GM12874 (cell line): ENCODE measurements around the gene RBFOX1.

Experiments
- TF ChIP-seq, protein P1 (sequence below): IDR thresholded peaks from 2 replicates; pipeline ENCODE4 v1.5.1; 2011; ENCODE audit warnings: low read depth, mild to moderate bottlenecking, control low read depth, low read length, moderate library complexity; ENCODE audit not compliant: insufficient read depth

The RBFOX1 gene

GRCh38 chr16:7342598-7342997 is 10.0 kb downstream of the RBFOX1 start:
- TF ChIP-seq, protein P1, sequence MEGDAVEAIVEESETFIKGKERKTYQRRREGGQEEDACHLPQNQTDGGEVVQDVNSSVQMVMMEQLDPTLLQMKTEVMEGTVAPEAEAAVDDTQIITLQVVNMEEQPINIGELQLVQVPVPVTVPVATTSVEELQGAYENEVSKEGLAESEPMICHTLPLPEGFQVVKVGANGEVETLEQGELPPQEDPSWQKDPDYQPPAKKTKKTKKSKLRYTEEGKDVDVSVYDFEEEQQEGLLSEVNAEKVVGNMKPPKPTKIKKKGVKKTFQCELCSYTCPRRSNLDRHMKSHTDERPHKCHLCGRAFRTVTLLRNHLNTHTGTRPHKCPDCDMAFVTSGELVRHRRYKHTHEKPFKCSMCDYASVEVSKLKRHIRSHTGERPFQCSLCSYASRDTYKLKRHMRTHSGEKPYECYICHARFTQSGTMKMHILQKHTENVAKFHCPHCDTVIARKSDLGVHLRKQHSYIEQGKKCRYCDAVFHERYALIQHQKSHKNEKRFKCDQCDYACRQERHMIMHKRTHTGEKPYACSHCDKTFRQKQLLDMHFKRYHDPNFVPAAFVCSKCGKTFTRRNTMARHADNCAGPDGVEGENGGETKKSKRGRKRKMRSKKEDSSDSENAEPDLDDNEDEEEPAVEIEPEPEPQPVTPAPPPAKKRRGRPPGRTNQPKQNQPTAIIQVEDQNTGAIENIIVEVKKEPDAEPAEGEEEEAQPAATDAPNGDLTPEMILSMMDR = no peak

- TF ChIP-seq, protein P1 = no peak
Observed at GRCh38 chr16:7343243-7343642, 10.6 kb downstream of the RBFOX1 start.

GRCh38 chr16:7344830-7345780 is 12.5 kb downstream of the RBFOX1 start:
- TF ChIP-seq, protein P1 = no peak

DNA sequence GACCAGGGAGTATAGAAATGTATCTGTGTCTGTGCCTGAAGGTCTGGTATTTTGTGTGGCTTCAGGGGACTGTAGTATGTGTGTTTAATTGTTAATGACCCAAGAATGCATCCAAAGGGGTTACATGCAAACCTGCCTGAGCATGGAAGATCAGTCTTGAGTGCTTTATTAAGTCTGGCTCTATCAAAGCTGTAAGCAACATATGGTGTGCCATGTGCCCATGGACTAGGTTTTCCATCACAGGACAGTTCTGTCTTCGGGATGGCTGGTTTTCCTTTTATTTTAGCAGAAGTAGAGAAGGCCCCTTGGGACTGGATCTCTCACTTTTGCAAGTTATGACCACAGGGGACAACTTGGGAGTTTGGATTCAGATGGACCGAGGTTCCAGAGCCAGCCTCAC is 18.2 kb downstream of the RBFOX1 start:
- TF ChIP-seq, protein P1 = no peak

DNA sequence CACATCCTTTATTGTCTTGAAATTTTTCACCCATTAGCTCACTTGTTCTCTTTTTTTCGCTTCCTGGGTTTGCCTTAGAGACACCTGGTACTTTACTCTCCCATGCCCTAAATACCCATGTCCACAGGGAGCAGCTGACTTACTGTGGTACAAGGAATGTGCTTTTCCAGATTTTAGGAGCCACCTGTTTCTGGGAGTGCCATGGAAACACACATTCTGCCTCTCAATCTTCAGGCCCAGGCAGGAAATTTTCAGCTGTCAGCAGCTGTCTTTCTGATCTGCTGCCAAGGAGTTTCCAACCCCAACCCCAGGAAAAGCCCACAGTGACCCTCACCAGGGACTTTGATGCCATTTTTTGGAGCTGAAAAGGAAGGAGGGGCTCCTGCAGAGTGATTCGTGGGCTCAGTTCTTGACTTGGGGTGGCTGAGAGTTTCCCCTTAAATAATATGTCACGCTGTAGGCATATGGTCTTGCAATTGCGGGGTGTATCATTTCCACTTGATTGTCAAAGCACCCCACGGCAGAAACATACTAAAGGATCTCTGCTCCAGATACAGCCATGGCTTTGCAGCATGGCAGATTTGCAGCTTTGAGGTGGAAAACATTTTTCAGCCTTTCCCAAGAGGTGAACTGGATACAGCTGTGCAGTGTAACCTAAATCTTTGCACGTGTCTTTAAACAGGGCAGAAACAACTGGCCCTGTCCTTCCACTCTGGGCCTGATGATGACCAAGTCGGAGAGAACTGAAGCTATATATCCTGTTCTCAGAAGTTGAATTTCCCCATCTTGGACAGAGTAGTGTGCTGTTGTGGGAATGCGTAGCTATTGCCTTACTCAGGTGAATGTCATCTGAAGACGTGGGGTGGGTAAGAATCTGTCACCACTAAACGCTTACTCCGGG is 19.2 kb downstream of the RBFOX1 start:
- TF ChIP-seq, protein P1 = no peak

DNA sequence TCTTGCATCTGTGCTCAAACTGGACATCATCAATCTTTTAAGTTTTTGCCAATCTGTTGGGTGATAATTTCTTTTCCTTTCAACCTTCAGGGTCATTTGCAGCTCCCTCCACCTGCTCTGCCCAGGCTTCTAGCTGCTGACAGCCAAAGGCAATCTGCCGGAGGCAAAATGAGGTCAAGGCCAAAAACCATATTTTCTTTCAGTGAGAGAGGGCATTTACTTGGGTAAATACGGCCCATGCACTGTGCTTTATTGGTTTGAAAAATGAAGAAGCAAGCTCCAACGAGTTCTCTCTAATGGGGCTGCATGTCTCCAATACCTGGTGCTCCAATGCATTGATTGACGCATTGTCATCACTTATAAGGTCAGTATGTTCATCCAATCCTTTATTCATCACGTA is 23.1 kb downstream of the RBFOX1 start:
- TF ChIP-seq, protein P1 = no peak

- TF ChIP-seq, protein P1 = no peak
Observed at GRCh38 chr16:7361416-7362129, 28.9 kb downstream of the RBFOX1 start.
